C4-2B (cell line): ENCODE measurements around the gene TXNDC16.

Source experiments
- ZFX ChIP-seq: fragments of 450-650 bp; IDR thresholded peaks from 2 replicates; pipeline ENCODE4 v1.6.1; 2017
- TF ChIP-seq, protein P1 (sequence below): fragments of 450-650 bp; conservative IDR thresholded peaks from 2 replicates; pipeline ENCODE4 v1.5.1; 2017; ENCODE audit warnings: mild to moderate bottlenecking

DNA sequence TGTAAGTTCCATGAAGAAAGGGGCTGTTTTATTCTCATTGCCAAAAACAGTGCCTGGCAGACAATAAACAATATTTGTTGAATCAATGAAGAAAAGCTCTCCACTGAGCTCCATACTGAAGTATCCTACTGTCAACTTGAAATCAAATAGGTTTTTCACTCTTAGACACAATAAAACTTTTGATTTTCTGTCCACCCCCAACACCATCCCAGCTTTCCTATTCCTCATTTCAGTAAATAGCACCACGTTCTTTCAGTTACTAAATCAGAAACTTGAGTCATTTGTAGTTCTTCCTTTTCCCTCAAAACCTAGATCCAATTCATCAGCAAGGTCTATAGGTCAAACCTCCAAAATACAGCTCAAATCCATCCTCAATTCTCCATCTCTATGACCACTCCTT lies 124.8 kb downstream of the TXNDC16 start:
- TF ChIP-seq, protein P1, sequence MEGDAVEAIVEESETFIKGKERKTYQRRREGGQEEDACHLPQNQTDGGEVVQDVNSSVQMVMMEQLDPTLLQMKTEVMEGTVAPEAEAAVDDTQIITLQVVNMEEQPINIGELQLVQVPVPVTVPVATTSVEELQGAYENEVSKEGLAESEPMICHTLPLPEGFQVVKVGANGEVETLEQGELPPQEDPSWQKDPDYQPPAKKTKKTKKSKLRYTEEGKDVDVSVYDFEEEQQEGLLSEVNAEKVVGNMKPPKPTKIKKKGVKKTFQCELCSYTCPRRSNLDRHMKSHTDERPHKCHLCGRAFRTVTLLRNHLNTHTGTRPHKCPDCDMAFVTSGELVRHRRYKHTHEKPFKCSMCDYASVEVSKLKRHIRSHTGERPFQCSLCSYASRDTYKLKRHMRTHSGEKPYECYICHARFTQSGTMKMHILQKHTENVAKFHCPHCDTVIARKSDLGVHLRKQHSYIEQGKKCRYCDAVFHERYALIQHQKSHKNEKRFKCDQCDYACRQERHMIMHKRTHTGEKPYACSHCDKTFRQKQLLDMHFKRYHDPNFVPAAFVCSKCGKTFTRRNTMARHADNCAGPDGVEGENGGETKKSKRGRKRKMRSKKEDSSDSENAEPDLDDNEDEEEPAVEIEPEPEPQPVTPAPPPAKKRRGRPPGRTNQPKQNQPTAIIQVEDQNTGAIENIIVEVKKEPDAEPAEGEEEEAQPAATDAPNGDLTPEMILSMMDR, result no peak
- no peak for TF ChIP-seq ZFX
